GM12801 (cell line): Measurements from ENCODE around the gene PCDHGA1.

ENCODE experiments used
- CTCF ChIP-seq: IDR thresholded peaks from one replicate; pipeline ENCODE4 v1.5.1; 2011; ENCODE audit warnings: control low read depth; ENCODE audit not compliant: insufficient read length; ENCODE audit errors: extremely low read depth

The PCDHGA1 gene

GRCh38 chr5:141510850-141511601, 180.7 kb downstream of the PCDHGA1 start:
- TF ChIP-seq CTCF, result no peak

GRCh38 chr5:141511771-141512325, 181.5 kb downstream of the PCDHGA1 start:
- no peak for TF ChIP-seq CTCF

GRCh38 chr5:141512390-141512910, 182.1 kb downstream of the PCDHGA1 start:
- peak; percentile 79 for TF ChIP-seq CTCF

GRCh38 chr5:141512911-141513626, 182.8 kb downstream of the PCDHGA1 start:
- no peak for TF ChIP-seq CTCF

GRCh38 chr5:141513627-141514329, 183.5 kb downstream of the PCDHGA1 start:
- no peak for TF ChIP-seq CTCF

- TF ChIP-seq CTCF, result no peak
These were observed 184.2 kb downstream of the PCDHGA1 start for GRCh38 chr5:141514330-141515133.

GRCh38 chr5:141515141-141515540, 184.8 kb downstream of the PCDHGA1 start:
- TF ChIP-seq CTCF, result no peak
